GM11168 (cell line): ENCODE results near the gene PSMD6.

ENCODE experiments used
- in situ Hi-C: fragments of 300-500 bp; cut with MboI; formaldehyde crosslinking; loops from one replicate; pipeline ENCODE4 v1.12.0; 2022; ENCODE audit warnings: low sequenced_read_pairs; ENCODE audit not compliant: unreplicated experiment

PSMD6 gene

DNA sequence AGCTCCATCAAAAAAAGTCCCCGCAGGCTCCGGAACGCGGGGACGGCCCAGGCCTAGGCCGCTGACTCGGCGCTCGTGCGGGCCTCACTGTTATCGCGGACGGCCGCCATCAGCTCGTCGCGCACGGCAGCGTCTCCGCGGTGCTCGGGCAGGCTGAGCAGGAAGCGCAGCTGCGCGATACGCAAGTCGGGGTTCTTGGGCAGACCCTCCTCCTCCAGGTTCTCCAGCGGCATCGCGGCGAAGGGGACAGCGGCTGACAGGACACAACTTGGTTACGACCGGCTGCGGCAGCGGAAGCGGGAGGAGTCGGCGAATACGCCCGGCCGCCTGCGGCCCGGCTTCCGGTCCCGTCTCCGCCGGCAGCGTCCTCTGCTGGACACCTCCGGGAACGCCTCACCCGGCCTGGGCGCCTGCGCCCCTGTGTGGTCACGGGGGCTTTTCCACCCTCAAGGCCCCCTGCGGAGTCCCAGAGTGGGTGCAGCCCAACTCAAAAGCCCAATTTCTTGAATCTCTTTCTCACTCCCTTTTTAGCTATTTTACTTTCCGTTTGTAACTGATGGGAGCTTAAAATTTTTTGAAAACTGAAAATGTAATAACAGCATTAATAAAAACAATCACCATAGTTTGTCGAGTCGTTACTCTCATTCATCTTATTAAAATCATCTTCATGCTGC, at the start of gene PSMD6:
Gene PSMD6 (minus strand): TSS at position 308 of the 674 bp plus-strand sequence. CDS start 75 bp downstream, at position 233.
- in situ Hi-C loops, result no loop called here

DNA sequence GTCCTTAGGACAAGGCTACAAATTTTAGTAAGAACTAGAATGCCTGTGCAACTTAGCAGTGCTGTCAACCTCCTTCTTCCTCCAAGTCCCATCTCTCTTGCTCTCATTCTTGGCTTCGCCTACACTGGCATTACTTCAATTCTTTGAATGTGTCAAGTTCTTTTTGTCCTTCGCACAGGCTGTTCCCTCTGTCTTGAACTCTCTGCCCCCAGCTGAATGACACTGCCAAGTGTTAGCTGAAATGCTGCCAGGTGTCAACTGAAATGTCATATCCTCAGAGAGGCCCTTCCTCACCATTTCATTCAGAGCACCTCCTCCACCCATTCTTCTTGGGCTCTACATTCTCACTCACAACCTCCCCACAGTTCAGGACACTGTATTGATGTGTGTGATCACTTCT, 48.8 kb upstream of the PSMD6 start:
- in situ Hi-C loops, result no loop called here

DNA sequence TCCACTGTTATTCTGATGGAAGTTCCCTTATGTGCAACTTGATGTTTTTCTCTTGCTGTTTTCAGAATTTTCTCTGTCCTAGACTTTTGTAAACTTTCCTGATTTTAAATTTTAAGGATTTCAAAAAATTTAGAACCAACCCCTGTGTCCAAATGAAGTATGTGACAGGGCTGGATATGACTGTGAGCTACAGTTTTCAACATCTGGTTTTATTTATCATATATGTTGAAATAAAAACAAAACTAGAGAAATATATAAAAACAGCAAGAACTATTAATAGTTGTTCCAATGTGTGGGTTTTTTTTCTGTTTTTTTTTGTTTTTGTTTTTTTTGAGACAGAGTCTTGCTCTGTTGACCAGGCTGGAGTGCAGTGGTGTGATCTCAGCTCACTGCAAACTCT, 47.4 kb upstream of the PSMD6 start:
- in situ Hi-C loops, result no loop called here

DNA sequence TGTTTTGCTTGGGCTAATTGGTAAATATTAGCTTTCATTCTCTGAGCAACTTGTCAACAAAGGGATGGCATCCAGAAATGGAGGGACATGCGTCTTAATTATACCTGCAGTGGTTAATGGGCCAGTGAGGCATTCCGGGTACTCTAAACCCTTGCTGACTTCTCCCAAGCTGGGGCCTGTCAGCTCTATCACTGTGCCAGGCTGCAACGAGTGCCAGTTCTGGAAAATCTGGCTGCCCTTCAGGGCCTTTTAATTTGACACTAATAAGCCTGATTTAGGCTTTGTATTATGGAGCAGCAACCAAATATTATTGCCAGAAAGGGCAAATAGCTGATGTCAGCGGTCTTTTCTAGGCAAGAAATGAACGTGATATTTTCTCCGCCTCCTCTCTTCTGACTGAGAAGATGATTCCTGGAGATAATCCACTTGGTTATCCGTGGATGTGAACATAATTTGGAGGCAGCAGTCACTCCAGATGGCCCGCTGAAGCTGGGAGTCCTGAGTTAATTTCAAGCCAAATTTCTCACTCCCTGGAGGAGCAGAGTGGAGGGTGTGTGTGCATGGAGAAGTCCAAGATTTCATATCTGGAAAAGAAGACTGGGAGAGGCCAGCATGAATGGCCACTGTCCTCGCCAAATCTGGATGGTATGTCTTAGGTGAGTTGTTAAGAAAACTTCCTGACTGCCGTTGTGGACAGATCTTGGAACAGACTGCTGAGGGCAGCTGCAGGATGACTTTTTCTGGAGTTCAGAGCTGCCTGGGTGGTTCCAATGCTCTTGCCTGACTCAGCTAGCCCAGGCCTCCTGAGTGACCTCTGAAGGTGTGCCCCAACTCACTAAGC, 44.4 kb upstream of the PSMD6 start:
- in situ Hi-C loops, result no loop called here

DNA sequence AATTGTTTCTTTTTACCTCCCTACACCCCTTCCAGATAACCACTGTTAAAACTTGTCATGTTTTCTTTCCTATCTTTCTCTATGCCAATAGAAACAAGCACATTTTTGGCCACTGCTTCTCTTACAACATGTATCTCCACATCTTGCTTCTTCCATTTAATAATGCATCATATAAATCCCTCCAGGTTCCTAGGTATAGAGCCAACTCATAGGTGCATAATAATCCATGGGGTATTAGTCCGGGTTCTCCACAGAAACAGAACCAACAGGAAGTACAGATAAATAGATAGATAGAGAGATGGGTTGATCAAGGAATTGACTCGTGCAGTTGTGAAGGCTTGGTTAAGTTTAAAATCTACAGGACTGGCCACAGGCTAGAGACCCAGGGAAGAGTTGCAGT, 41.5 kb upstream of the PSMD6 start:
- in situ Hi-C loops, result no loop called here

DNA sequence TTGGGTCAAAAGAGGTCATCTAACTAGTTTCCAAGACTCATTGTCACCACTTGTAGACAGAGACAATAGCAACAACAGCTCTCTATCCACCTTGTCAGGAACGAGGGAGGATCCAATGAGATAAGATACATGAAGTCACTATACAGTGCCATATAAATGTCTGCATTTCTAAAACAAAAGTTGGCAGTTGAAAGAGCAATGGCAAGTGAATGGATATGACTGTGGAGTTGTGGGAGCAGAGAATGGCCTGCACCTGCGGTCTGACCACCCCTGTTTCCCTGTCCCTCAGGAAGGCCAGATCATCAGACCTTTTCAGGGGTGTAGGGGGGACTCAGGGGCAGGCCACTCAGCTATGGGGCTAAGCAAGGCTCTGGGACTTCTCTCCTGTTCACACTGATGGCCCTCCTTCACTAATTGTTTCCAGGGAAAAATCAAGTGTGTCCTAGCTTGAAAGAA, 40.7 kb upstream of the PSMD6 start:
- in situ Hi-C loops, result no loop called here

DNA sequence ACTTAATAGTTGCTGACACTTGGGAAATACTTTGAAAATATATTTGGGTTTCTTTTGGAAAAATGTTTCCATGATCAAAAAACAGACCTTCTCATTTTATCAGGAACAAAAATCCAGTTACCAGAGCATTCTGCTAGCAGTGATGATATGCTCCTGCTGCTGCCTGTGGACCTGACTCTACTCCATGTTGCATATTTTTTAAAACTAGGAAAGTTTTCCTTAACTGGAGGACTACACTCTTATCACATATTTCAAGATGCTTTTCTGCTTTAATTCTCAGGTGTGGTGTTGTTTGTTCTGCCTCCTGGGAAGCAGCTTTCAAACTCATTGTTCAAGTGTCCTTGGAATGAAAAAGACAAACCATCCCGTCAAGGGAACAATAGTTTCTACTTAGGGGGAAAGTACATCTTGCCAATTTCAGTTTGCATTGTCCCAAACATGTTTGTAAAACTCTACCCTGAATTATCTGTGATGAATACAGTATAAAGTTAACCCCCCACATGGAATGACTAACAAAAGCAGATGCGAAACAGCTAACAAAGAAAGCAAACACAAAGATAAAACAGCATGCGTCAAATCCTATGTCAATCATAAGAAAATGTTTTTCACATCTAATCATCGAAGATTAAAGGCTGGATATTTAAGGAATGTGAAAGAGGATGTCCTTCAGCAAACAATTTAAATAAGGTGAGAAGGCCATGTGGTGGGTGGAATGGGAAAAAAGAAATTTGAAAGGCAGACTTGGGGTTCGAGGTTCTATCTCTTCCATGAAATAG, 40.1 kb upstream of the PSMD6 start:
- in situ Hi-C loops, result no loop called here

DNA sequence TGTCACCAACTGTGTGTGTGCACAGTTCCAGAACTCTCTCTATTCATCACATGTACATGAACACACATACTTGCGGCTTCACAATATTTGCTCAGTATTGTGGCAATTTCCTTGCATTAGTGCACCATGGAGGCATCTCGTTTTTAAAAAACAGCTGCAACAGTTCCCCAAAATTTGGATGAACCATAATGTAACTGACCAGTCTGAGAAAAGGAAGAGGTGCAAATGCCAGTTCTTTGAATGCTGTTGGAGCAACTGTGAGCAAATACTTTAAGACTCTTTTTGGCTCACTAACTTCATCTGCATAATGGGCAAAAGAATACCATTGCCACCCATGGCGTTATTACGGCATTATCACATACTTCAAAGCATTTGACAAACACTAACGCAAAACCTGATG, 38.3 kb upstream of the PSMD6 start:
- in situ Hi-C loops, result no loop called here

DNA sequence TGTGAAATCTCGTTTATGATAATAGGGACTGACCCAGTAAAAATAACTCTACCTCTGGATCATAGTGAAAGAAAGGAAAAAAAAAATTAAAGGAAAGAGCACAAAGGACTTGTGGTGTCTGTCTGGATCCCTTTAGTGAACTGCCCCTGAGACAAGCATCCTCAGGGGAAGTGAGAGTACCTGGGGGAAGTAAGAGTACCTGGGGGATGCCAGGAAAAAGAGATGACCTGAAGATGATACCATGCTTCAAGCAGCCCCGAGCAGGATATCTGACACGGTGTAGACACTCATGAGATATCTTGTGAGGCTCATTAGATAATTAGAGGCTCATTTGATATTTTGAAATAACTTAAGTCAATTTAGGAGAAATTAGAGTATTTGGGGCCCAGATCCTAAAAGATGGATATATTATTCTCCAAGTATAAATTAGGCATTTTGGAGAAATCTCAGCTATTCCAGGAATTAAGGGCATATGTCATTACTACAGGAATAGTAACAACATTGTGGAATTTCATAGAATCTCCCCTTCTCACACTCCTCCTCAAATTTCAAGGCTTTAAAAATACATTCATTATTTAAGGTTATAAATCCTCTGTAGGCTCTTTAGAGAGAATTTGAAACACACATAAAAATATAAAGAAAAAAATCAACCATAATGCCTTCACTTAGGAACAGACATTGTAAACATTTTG, 36.3 kb upstream of the PSMD6 start:
- in situ Hi-C loops, result no loop called here

DNA sequence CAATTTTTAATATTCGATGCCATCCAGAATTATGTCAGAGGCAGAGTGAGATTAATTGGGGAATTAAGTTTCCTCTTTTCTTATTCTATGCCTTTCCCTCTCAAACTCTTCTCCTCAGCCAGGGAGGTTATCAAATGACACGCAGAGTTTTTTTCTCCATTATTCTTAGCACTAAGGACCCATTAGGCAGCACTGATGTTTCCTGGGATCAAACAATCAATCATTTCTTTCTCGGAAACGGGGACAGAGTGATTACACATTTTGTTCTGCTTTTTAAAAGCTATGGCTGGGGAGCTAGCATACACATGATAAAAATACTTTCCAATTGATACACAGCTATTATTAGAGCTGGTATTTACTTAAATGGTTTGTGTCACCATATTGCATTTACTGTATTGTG, 35.3 kb upstream of the PSMD6 start:
- in situ Hi-C loops, result no loop called here

DNA sequence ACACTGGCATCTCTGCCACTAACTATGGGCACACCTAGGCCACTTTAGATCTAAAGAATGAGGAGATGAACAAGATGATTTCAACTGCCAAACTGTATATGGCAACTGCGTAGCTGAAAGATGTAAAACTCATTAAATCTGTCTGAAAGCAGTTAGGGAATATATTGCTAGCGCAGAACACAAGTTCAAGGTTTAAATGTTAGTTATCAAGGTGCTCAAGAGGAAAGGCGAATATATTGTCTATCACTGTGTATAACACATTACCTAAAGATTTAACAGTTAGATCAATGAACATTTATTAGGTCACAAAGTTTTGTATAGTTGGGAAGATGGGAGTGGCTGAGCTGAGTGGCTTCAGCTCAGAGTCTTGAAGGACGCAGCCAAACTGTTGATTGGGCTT, 33.9 kb upstream of the PSMD6 start:
- in situ Hi-C loops, result no loop called here

DNA sequence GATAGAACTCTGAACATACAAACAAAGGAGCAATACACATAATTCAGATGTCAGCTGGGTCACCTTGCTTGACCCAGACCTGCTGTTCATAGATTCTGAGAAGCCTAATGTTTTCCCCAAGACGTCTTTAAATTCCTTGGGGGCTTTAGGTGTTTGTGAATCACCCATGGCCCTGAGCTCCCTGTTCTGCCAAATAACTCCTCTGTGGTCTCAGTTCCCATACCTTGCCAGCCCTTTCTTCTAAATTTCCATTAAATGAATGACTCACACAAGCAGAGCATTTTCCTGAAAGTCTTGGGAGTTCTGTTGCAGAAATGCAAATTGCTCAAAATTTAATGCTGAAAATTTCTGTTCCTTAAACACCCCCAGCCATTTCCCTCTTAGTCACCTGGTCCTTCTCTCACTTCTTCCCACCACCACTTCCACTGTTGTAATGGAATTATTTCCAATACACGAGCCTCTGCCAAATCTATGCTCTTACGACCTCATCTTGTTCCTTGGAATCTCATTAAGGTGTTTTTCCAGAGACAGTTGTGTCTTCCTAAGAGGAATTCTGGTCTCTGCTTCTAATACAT, 33.4 kb upstream of the PSMD6 start:
- in situ Hi-C loops, result no loop called here

DNA sequence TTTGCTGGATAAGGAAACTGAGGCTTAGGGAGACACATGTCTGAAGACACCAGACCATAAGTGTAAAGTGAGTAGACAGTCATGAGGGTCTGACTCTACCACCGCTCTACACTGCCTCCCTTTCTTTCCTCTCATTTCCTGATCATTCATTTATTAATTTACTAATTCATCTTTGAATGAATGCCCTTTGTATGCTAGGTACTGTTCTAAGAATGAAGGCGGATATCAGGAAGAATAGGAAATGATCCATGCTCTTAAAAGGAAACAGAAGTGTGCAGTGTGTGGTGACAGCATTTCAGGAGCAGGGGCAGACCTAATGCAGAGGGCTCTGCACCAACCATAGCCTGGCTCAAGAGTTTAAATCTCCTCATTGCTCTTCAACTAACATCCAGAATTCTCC, 31.8 kb upstream of the PSMD6 start:
- in situ Hi-C loops, result no loop called here

DNA sequence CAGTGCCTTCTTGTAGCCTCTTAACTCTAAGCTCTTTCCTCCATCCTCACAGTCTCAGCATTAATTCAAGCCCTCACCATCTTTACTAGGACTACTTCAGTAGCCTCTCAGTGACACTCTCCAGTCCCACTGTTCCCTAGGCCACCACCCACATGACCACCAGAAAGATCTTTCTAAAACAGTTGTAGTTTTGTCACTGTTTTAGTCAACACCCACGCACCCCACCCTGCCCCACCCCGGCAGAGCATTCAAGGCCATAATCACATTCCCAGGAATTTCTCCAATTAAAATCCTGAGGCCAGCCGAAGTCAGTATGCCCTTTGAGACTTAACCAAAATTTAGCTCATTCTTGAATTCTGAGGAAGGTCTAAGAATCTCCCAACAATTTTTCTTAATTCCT, 31.2 kb upstream of the PSMD6 start:
- in situ Hi-C loops, result no loop called here

DNA sequence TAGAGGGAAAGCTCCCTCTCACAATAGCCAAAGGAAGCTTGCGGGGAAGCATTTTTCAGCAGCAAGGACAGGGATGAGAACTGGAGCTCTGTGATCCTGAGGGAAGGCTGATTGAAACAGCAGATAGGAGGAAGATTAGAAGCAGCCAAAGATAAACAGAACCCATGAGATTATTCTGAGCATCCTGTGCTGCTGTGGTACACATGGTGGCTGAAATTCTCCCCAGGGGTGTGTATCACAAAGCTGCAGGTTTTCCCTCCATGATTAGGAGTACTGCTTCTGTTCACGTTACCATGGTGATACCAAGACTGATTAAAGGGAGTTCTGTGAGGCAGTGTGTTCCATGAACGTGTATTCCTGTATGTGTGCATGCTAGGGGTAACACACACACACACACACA, 30.3 kb upstream of the PSMD6 start:
- in situ Hi-C loops, result no loop called here

DNA sequence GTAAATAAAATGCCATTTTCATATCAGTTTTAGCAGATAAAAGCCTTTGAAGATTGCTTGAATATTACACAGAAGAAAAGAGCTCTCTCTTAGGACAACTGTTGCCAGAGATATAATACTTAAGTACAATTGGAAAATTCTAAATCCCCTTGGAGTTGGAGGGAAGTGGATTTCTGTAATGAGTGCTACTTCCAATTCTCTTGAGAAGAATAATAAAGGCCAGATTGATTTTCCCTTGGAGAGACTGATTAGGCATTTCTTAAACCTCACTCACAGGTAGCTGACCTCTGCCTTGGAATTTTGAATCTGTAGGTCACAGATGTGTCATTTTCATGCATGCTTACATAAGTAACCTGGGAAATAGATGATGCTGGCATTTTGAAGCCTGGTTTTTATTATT, 29.8 kb upstream of the PSMD6 start:
- in situ Hi-C loops, result no loop called here

DNA sequence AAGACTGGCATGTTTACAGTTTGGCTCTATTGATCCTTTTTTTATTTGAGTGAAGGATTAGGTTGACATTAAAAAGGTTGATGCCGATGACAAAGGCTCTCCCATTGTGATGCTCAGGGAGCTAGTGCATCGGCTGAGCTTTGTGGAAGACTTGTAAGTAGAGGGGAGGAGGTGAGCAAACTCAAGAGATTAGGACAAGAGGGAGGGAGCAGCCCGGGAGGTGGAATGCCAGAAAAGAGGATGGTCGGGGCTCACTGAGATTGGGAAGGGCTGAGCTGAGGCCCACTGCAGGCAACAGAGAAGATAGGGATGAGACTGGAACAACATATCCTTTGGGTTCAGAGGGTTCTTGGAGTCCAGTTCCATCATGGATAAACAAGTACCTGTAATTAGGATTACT, 26.5 kb upstream of the PSMD6 start:
- in situ Hi-C loops, result loop anchor here (25.0 kb wide), 1 partner anchor 337 kb away; no protein-coding TSS in a partner anchor

DNA sequence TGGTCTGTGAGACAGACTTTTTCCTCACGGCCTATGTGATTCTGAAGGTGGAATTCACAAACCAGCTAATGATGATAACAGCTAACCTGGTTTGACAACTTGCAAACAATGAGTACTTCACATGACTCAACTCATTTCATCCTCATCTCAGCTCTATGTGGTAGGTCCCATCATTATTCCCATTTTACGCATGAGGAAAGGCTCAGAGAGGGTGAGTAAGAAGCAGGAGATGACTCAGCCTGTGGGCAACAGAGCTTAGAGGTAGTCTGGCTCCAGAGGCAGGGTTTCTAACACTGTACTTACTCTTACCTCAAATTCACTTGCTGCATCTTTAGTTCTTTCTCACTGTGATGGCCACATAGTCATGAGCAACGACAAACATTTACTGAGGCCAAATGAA, 25.8 kb upstream of the PSMD6 start:
- in situ Hi-C loops, result loop anchor here (25.0 kb wide), 1 partner anchor 338 kb away; no protein-coding TSS in a partner anchor

DNA sequence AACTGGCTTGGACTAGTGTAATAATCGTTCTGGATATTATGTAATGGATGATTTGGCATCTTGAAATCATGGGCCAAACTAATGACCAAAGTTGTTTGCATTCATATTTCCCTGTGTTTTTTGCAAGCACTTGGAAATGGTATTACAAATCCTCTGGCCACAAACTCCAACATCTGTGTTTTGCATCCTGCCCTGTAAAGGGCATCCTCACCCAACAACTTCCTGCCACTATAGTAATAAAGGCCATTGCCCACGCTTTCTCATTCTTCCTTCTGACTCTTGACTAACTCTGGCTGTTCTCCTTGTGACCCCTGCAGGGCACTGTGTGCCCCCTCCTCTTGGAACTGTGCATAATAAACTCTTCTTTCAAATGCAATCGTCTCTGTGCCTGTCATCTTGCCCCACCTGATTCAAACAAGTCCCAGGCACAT, 25.4 kb upstream of the PSMD6 start:
- in situ Hi-C loops, result loop anchor here (25.0 kb wide), 1 partner anchor 339 kb away; no protein-coding TSS in a partner anchor

DNA sequence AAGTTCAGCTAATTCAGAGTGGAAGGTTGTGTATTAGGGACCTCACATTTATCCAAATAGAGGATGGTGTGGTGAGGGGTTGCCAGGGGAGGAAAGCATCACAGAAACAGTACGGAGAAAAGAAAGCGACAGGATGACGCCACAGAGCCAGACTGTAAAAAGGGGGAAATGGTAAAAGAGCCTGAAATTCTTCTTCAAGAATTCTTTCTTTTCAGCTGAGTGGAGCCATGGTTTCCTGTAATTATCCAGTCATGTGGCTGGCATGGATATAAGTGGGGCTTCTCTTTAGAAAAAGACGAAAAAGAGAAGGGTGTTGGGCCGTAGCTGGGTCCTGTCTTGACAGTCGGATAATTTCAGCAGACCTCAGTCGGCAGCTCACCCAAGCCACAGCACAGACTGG, 24.5 kb upstream of the PSMD6 start:
- in situ Hi-C loops, result loop anchor here (25.0 kb wide), 1 partner anchor 340 kb away; no protein-coding TSS in a partner anchor
